ENCODE measurements around the gene DCDC1. TPM values are rescaled to one million over a fixed set of nuclear protein-coding genes. Genes with fewer than 3 reads are reported as not detected.
A peak's percentile ranks its signal among the peaks of the same experiment; 100 is the strongest.

DCDC1 gene
- total and polyA plus RNA-seq, 9 of the 15 experiments (the other 6 are each of a cell fraction or from before 2014, with no cell fraction given) = 0.05 to 0.18 (median 0.08) TPM; not detected in 3

GRCh38 chr11:31160504-31161422 is 208.8 kb downstream of the DCDC1 start:
- no peak overlapping the region for H3K4me3 ChIP-seq
- no TSS peak for BruUV-seq (replicated peaks)
- 0% methylated on average over 5 of the region's 5 CpGs for WGBS (ENCODE audit: insufficient coverage, low coverage, missing lambda C conversion rate)
- H3K9me3 ChIP-seq (replicated peaks; ENCODE audit: control insufficient read depth, insufficient read depth, low read depth, low read length) = 0 out of 2 replicates have a peak, but pooled peaks cover 1% of the 10 kb centered on the region
- intact Hi-C loops (cut with micrococcal nuclease) = no loop called here
- in situ Hi-C loops (cut with MboI) = no loop called here
- TF ChIP-seq ZNF398 (CRISPR knock-in tag; IDR thresholded peaks at IDR 0.05) (no peak), STAG1 (CRISPR knock-in tag; IDR thresholded peaks at IDR 0.05; ENCODE audit: borderline replicate concordance) (no peak), NFIC (IDR thresholded peaks at IDR 0.05) (no peak)
- ChIA-PET CTCF (ENCODE audit: low intra/inter-chr PET ratio) (no interaction called here), POLR2A (no interaction called here)
- H3K79me2 ChIP-seq (ENCODE audit: control insufficient read depth, insufficient read depth, low read length) = no peaks in the 10 kb centered on the region
- no peaks in the 10 kb centered on the region for H3K4me1 ChIP-seq (replicated peaks in 1 of 2; ENCODE audit: control insufficient read depth in 2 of 2, insufficient read depth in 2 of 2, low read length in 2 of 2)
- no peak overlapping the region for H3K27ac ChIP-seq (ENCODE audit: extremely low read depth, low read depth, low read length)
- ATAC-seq = no peak
- H2AFZ ChIP-seq (ENCODE audit: low read depth, low read length) = no peak overlapping the region
- no peaks in the 10 kb centered on the region for H3K36me3 ChIP-seq (ENCODE audit: control insufficient read depth, insufficient read depth, low read length)
- no peaks in the 10 kb centered on the region for H3K9me1 ChIP-seq (ENCODE audit: control insufficient read depth, insufficient read depth, low read length)
- no peaks in the 10 kb centered on the region for H4K20me1 ChIP-seq (replicated peaks; ENCODE audit: control insufficient read depth, insufficient read depth, low read length)
- FAIRE-seq = no peak
- no peaks in the 10 kb centered on the region for H3K27me3 ChIP-seq (ENCODE audit: control insufficient read depth in 2 of 2, insufficient read depth in 2 of 2, low read length in 2 of 2)
- DNase-seq (ENCODE audit: extremely low read depth in 1 of 4, low spot score in 3 of 4) = peak in 3 of 4 experiments; percentile 5 to 18 (median 16)
- H3K9ac ChIP-seq (ENCODE audit: insufficient read depth in 1 of 2, low read depth in 2 of 2, low read length in 2 of 2) = no peak overlapping the region
- no peak overlapping the region for H3K4me2 ChIP-seq (ENCODE audit: insufficient read depth, low read length)

Data from K562 (cell line).